PC-9 (cell line): ENCODE measurements around the gene PRKCH. TPM values are rescaled to one million over a fixed set of nuclear protein-coding genes. Genes with fewer than 3 reads are reported as not detected.
A peak's percentile ranks its signal among the peaks of the same experiment; 100 is the strongest.

Experiments used
- BruUV-seq: library from RNA; stranded (reverse); fragments of 400-500 nt; replicated peaks from 2 replicates; lab custom pipeline; 2021; lab: Mats Ljungman, UMichigan
- CTCF ChIA-PET: fragments of 300-600 bp; sonication (Branson Sonifier 250); formaldehyde crosslinking; loops from one replicate; lab custom pipeline; 2022; ENCODE audit warnings: antibody characterized with exemption; lab: Charles Lee
- POLR2A ChIA-PET: fragments of 300-600 bp; sonication (Branson Sonifier 250); formaldehyde crosslinking; loops from one replicate; lab custom pipeline; 2022; ENCODE audit warnings: antibody characterized with exemption; ENCODE audit not compliant: unreplicated experiment; lab: Charles Lee
- DNase-seq, 2 experiments: peaks; one replicate each; pipeline versions ENCODE4 v3.0.0 to v3.0.0-alpha.2; 2015 to 2022; ENCODE audit warnings: mixed read lengths in 1 of 2
- H2AFZ ChIP-seq: fragments of 200-600 bp; sonication (generic); 2 replicates; pipeline ENCODE4 v1.8.1; 2017; ENCODE audit warnings: antibody characterized with exemption
- H3F3A ChIP-seq: fragments of 200-600 bp; sonication (generic); 2 replicates; pipeline ENCODE4 v1.8.1; 2017; ENCODE audit warnings: antibody characterized with exemption, mild to moderate bottlenecking, low read depth; ENCODE audit not compliant: insufficient read depth
- H3K27ac ChIP-seq: fragments of 200-600 bp; sonication (generic); 2 replicates; pipeline ENCODE4 v1.6.1; 2016; ENCODE audit warnings: mixed run types
- H3K27me3 ChIP-seq: fragments of 200-600 bp; sonication (generic); 2 replicates; pipeline ENCODE4 v1.6.1; 2016; ENCODE audit warnings: low read depth, mixed run types; ENCODE audit not compliant: insufficient read depth
- H3K36me3 ChIP-seq: fragments of 200-600 bp; sonication (generic); 2 replicates; pipeline ENCODE4 v1.6.1; 2016; ENCODE audit warnings: low read depth, mixed run types
- H3K4me1 ChIP-seq: fragments of 200-600 bp; sonication (generic); replicated peaks from 2 replicates; pipeline ENCODE4 v1.6.1; 2016; ENCODE audit warnings: mixed run types; ENCODE audit not compliant: insufficient read depth
- H3K4me2 ChIP-seq: fragments of 200-600 bp; sonication (generic); 2 replicates; pipeline ENCODE4 v1.6.1; 2017; ENCODE audit warnings: mixed run types
- H3K4me3 ChIP-seq: fragments of 200-600 bp; sonication (generic); 2 replicates; pipeline ENCODE4 v1.6.1; 2016; ENCODE audit warnings: mixed run types
- H3K79me2 ChIP-seq: fragments of 200-600 bp; sonication (generic); 2 replicates; pipeline ENCODE4 v1.6.1; 2017; ENCODE audit warnings: low read depth, mixed run types
- H3K9me2 ChIP-seq: fragments of 200-600 bp; sonication (generic); 2 replicates; pipeline ENCODE4 v1.8.1; 2017; ENCODE audit warnings: mild to moderate bottlenecking; ENCODE audit not compliant: insufficient read depth
- H3K9me3 ChIP-seq: fragments of 200-600 bp; sonication (generic); 2 replicates; pipeline ENCODE4 v1.8.1; 2016; ENCODE audit warnings: low read depth; ENCODE audit not compliant: insufficient read depth
- H4K20me1 ChIP-seq: fragments of 200-600 bp; sonication (generic); 2 replicates; pipeline ENCODE4 v1.8.1; 2017; ENCODE audit not compliant: insufficient read depth
- EZH2 ChIP-seq: fragments of 200-600 bp; sonication (generic); IDR thresholded peaks from 2 replicates; pipeline ENCODE4 v1.8.0; 2017; ENCODE audit warnings: antibody characterized with exemption, low read depth
- intact Hi-C: fragments of 100-400 bp; cut with micrococcal nuclease; formaldehyde crosslinking; loops from one replicate; pipeline ENCODE4 v1.10.0; 2022; ENCODE audit not compliant: unreplicated experiment
- total RNA-seq: library from RNA; stranded (reverse); gene quantifications from 2 replicates; pipeline ENCODE4 v1.2.3, GENCODE V29; 2021
- TF ChIP-seq, protein P1 (sequence below): fragments of 200-600 bp; sonication (generic); conservative IDR thresholded peaks from 2 replicates; pipeline ENCODE4 v1.6.1; 2017; ENCODE audit warnings: mixed run types, antibody characterized with exemption, mild to moderate bottlenecking, moderate library complexity

PRKCH gene
- total RNA-seq, 1 experiment from 2014 or later, result 32.4 TPM

DNA sequence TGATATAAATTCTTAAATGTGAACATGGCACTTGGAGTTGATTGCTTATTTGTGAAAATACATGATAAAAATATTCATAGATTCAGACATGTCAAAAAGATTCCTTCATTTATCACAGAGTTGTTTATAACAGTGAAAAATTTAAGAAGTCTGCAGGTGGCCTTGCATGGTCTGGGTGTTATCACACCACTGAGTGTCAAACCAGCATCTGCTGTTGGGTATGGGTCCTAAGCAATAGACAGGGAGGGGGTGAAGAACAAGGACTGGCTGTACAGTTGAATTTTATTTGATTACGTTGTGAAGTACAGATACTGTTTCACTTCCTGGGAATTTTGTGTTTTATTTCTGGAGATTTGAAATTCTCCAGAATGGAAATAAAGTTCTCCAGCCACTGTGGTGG is 193.5 kb downstream of the PRKCH start:
- H3F3A ChIP-seq, result peaks cover 19% of the 10 kb centered on the region
- H3K27me3 ChIP-seq, result no peaks in the 10 kb centered on the region
- H3K4me3 ChIP-seq, result no peak overlapping the region
- no peak for TF ChIP-seq EZH2
- peaks cover 9% of the 10 kb centered on the region; the same call in 1 of the 2 replicates for H3K79me2 ChIP-seq
- H3K27ac ChIP-seq, result peak overlapping the region; percentile 52
- no peak overlapping the region for H2AFZ ChIP-seq
- no peaks in the 10 kb centered on the region for H3K9me3 ChIP-seq
- H3K9me2 ChIP-seq, result no peaks in the 10 kb centered on the region
- DNase-seq, result no peak
- CTCF ChIA-PET, result no interaction called here
- POLR2A ChIA-PET, result no interaction called here
- H4K20me1 ChIP-seq, result no peaks in the 10 kb centered on the region
- intact Hi-C loops, result loop anchor here (1.0 to 2.0 kb wide), 6 partner anchors 10 to 180 kb away; partner anchors contain the start of gene HIF1A
- H3K36me3 ChIP-seq, result peaks cover 5% of the 10 kb centered on the region; the same call in 1 of the 2 replicates
- H3K4me1 ChIP-seq, result peaks cover 54% of the 10 kb centered on the region
- BruUV-seq, result no TSS peak
- H3K4me2 ChIP-seq, result no peak overlapping the region

DNA sequence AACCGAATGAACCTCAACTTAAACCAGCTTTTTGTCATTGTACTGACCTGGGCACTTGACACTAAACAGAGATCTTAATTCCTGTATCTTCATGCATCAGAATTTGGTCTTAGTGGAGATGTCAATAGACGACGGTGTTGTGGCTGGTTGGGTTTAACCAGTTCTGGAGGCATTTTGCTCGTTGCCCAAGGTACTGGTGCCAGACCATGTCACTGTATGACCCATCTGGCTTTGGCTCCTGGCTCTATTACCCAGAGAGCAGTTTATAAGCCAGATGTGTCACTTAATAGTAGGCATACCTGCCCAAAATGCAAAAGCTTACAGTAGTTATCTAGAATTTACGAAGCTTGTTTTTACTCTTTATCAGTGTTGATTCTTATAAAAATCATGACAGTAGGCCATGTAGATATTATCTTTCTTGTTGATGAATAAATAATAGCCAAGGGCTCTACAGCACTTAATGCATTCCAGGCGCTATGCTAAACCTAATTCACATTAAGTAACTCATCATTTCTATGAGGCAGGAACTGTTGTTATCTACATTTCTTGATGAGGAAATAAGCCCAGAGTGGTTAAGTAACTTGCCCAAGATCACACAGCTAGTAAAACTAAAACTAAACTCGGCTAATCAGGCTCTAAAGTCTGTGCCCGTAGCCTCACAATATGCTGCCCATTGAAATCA is 194.2 kb downstream of the PRKCH start:
- ChIA-PET POLR2A (no interaction called here), CTCF (no interaction called here)
- Histone ChIP-seq H3K4me3 (no peak overlapping the region), H3F3A (peaks cover 19% of the 10 kb centered on the region), H3K9me3 (no peaks in the 10 kb centered on the region), H3K27me3 (no peaks in the 10 kb centered on the region), H4K20me1 (no peaks in the 10 kb centered on the region), H2AFZ (no peak overlapping the region), H3K79me2 (peaks cover 9% of the 10 kb centered on the region; the same call in 1 of the 2 replicates), H3K4me2 (no peak overlapping the region), H3K4me1 (peaks cover 52% of the 10 kb centered on the region), H3K27ac (no peak overlapping the region), H3K9me2 (no peaks in the 10 kb centered on the region), H3K36me3 (peaks cover 5% of the 10 kb centered on the region; the same call in 1 of the 2 replicates)
- BruUV-seq, result no TSS peak
- intact Hi-C loops, result loop anchor here (2.0 kb wide), 1 partner anchor 43 kb away; no protein-coding TSS in a partner anchor
- DNase-seq, result peak in 1 of 2 experiments; percentile 25
- TF ChIP-seq EZH2, result no peak
- TF ChIP-seq, protein P1, sequence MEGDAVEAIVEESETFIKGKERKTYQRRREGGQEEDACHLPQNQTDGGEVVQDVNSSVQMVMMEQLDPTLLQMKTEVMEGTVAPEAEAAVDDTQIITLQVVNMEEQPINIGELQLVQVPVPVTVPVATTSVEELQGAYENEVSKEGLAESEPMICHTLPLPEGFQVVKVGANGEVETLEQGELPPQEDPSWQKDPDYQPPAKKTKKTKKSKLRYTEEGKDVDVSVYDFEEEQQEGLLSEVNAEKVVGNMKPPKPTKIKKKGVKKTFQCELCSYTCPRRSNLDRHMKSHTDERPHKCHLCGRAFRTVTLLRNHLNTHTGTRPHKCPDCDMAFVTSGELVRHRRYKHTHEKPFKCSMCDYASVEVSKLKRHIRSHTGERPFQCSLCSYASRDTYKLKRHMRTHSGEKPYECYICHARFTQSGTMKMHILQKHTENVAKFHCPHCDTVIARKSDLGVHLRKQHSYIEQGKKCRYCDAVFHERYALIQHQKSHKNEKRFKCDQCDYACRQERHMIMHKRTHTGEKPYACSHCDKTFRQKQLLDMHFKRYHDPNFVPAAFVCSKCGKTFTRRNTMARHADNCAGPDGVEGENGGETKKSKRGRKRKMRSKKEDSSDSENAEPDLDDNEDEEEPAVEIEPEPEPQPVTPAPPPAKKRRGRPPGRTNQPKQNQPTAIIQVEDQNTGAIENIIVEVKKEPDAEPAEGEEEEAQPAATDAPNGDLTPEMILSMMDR, result no peak

DNA sequence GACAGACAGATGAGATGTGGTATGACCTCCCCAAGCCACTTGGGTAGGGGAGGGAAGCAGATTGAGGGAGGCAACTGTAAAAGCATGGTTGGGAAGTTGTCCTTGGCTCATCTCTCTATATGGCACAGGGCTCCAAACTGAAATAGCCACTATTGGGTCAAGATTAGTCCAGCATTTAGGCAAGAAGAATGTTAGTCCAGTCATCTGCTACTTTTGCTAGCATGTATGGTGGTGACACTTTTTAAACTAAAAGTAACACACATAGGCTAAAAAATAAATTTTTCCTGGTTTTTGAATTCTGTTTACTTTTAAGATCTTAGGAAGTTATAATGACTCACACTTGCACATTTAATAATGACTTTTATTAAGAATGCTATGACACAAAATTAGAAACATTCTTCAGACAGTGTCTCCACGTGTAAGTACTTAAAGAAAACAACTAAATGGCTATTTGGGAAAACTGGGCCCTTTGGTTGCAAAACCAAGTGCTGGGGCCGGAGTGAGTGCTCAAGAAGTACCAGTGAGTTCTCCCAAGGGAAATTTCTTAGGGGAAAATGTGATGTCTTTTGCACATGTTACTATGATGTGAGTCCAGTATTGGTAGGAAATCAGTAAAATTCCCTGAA is 194.9 kb downstream of the PRKCH start:
- DNase-seq, result peak in 1 of 2 experiments; percentile 33
- H3K36me3 ChIP-seq, result peaks cover 5% of the 10 kb centered on the region; the same call in 1 of the 2 replicates
- H3F3A ChIP-seq, result peaks cover 19% of the 10 kb centered on the region
- no peaks in the 10 kb centered on the region for H3K9me3 ChIP-seq
- peaks cover 9% of the 10 kb centered on the region; the same call in 1 of the 2 replicates for H3K79me2 ChIP-seq
- intact Hi-C loops, result no loop called here
- ChIA-PET CTCF (no interaction called here), POLR2A (no interaction called here)
- BruUV-seq, result no TSS peak
- no peak overlapping the region for H3K27ac ChIP-seq
- no peaks in the 10 kb centered on the region for H4K20me1 ChIP-seq
- no peak overlapping the region for H3K4me2 ChIP-seq
- no peak overlapping the region for H3K4me3 ChIP-seq
- no peaks in the 10 kb centered on the region for H3K9me2 ChIP-seq
- no peak for TF ChIP-seq EZH2
- TF ChIP-seq, protein P1, result no peak
- H3K4me1 ChIP-seq, result peaks cover 45% of the 10 kb centered on the region
- no peaks in the 10 kb centered on the region for H3K27me3 ChIP-seq
- no peak overlapping the region for H2AFZ ChIP-seq
